Activated naive CD4-positive, alpha-beta T cell treated with anti-CD3 and anti-CD28 coated beads for 36 hours (primary cell): ENCODE results near the gene FN3K. TPM values are rescaled to one million over a fixed set of nuclear protein-coding genes. Genes with fewer than 3 reads are reported as not detected.

Experiments
- CTCF ChIA-PET: fragments of 350-600 bp; sonication (Branson Sonifier 250); formaldehyde crosslinking; loops from one replicate; lab custom pipeline; 2021; ENCODE audit warnings: antibody characterized with exemption; lab: Charles Lee
- DNase-seq: peaks from one replicate; pipeline ENCODE4 v3.0.0-alpha.2; 2020
- H3K27ac Mint-ChIP-seq: one replicate; pipeline ENCODE4 v1.8.0; 2021; ENCODE audit warnings: mild to moderate bottlenecking, mixed read lengths
- H3K27me3 Mint-ChIP-seq: one replicate; pipeline ENCODE4 v1.8.0; 2021; ENCODE audit warnings: low read depth, mixed read lengths
- H3K36me3 Mint-ChIP-seq: one replicate; pipeline ENCODE4 v1.8.0; 2021; ENCODE audit warnings: low read depth, mixed read lengths
- H3K4me1 Mint-ChIP-seq: one replicate; pipeline ENCODE4 v1.8.0; 2021; ENCODE audit warnings: low read depth, mixed read lengths
- H3K4me3 Mint-ChIP-seq: one replicate; pipeline ENCODE4 v1.8.0; 2021; ENCODE audit warnings: mild to moderate bottlenecking, moderate library complexity, mixed read lengths
- H3K9me3 Mint-ChIP-seq: one replicate; pipeline ENCODE4 v1.8.0; 2021; ENCODE audit warnings: mixed read lengths
- intact Hi-C: fragments of 100-400 bp; cut with micrococcal nuclease; formaldehyde crosslinking; loops from one replicate; pipeline ENCODE4 v1.15.1; 2023
- total RNA-seq, 2 experiments: library from RNA; stranded (reverse); gene quantifications; one replicate each; pipeline ENCODE4 v1.2.3, GENCODE V29; 2021

The FN3K gene
- total RNA-seq, 2 experiments from 2014 or later = 1.3 to 1.8 TPM

DNA sequence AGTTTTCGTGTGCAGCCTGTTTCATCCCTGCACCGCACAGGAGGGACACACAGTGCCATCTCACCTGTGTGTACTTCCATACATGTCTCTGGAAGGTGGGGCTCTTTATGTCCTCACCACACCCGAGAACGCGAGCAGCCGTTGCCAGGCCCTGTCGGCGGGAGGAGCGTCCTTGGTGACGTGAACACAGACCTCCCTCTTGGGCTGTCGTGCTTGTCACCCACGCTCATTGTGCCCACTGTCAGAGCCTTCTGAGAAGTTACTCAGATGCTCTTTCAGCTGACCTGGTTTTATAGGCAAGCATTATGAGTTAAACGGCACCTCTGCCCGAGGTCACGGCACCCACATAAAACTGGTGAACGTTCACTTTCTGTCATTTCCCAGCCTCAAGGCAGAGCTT lies 64.2 kb downstream of the FN3K start:
- Mint-ChIP-seq H3K9me3 (peaks cover 3% of the 10 kb centered on the region), H3K4me3 (no peak overlapping the region), H3K27me3 (no peaks in the 10 kb centered on the region), H3K4me1 (peaks cover 2% of the 10 kb centered on the region), H3K36me3 (peaks cover 18% of the 10 kb centered on the region), H3K27ac (no peak overlapping the region)
- CTCF ChIA-PET = no interaction called here
- intact Hi-C loops = no loop called here
- DNase-seq = no peak

Other genes with a start within 250 kb of the FN3K start
- 10 to 100 TPM; 48.8 to 51.4 TPM for gene FOXK2, start 215.9 kb upstream of the FN3K start, total RNA-seq
- gene WDR45B, start 87.2 kb upstream of the FN3K start, total RNA-seq = 10 to 100 TPM; 23.2 to 25.0 TPM
- gene RAB40B, start 36.9 kb upstream of the FN3K start, total RNA-seq = under 1 TPM; 0.42 to 0.52 TPM
- 10 to 100 TPM; 30.0 to 31.7 TPM for gene FN3KRP, start 18.9 kb upstream of the FN3K start, total RNA-seq
- gene TBCD, start 16.4 kb downstream of the FN3K start, total RNA-seq = 10 to 100 TPM; 71.8 to 75.3 TPM
- not detected for gene ZNF750, start 104.4 kb downstream of the FN3K start, total RNA-seq